RWPE1 (cell line): ENCODE data around the gene TIAM1.

ENCODE experiments used
- CTCF ChIA-PET: fragments of 350-600 bp; sonication (Branson Sonifier 250); formaldehyde crosslinking; extraction: SDS; loops from one replicate; lab custom pipeline; 2021; lab: Yijun Ruan, JAX
- POLR2A ChIA-PET: fragments of 400-600 bp; formaldehyde crosslinking; extraction: SDS; loops from one replicate; lab custom pipeline; 2020; ENCODE audit warnings: antibody characterized with exemption; ENCODE audit not compliant: low non-redundant PET; lab: Yijun Ruan, JAX
- DNase-seq: peaks from one replicate; pipeline ENCODE4 v3.0.0; 2012; ENCODE audit warnings: low spot score
- H3K27ac ChIP-seq: fragments of 450-650 bp; 2 replicates; pipeline ENCODE4 v1.5.1; 2017
- TF ChIP-seq, protein P1 (sequence below): fragments of 450-650 bp; conservative IDR thresholded peaks from 2 replicates; pipeline ENCODE4 v1.5.1; 2017; ENCODE audit warnings: low read depth, mild to moderate bottlenecking

The TIAM1 gene

DNA sequence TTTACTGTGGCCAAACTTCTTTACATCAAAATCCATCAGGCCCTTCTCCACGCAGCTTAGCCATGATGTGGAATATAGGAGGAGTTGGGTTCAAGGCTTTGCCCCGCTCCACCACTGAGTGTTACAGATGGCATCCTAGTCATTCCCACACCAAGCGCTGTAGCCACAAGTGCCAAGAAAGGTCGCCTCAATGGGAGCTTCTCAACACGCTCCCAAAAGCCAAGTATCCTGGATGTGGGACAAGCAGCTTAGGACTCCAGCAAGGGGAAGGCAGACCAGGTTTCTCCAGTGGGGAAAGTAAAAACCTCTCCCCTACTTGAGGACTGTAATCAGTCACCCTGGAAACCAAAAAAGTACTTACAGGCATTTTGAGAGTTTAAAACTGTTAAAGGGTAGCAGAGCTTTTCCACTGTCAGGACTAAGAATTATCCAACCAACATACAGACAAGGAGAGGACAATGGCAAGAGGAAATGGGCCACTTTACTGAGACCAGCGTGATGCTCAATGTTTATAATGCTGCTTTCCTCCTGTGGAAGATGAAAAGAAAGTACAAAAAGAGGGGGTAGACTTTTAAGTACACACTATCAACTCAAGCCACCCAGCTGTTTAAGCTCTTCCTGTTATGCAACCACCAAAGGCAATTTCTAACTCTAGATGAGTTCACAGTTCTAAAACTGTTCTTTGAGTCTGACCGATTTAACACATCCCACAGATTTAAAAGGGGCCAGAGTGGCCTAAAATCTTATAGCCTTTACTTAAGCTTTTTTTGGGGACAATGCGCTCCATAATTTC lies 185.1 kb downstream of the TIAM1 start:
- CTCF ChIA-PET, result interaction anchor here (0.6 to 0.7 kb wide), 2 partner anchors 428 to 1585 kb away, joined by 3 to 4 read pairs; no protein-coding TSS in a partner anchor
- DNase-seq, result no peak
- TF ChIP-seq, protein P1, sequence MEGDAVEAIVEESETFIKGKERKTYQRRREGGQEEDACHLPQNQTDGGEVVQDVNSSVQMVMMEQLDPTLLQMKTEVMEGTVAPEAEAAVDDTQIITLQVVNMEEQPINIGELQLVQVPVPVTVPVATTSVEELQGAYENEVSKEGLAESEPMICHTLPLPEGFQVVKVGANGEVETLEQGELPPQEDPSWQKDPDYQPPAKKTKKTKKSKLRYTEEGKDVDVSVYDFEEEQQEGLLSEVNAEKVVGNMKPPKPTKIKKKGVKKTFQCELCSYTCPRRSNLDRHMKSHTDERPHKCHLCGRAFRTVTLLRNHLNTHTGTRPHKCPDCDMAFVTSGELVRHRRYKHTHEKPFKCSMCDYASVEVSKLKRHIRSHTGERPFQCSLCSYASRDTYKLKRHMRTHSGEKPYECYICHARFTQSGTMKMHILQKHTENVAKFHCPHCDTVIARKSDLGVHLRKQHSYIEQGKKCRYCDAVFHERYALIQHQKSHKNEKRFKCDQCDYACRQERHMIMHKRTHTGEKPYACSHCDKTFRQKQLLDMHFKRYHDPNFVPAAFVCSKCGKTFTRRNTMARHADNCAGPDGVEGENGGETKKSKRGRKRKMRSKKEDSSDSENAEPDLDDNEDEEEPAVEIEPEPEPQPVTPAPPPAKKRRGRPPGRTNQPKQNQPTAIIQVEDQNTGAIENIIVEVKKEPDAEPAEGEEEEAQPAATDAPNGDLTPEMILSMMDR, result no peak
- H3K27ac ChIP-seq, result no peak overlapping the region
- POLR2A ChIA-PET, result no interaction called here

DNA sequence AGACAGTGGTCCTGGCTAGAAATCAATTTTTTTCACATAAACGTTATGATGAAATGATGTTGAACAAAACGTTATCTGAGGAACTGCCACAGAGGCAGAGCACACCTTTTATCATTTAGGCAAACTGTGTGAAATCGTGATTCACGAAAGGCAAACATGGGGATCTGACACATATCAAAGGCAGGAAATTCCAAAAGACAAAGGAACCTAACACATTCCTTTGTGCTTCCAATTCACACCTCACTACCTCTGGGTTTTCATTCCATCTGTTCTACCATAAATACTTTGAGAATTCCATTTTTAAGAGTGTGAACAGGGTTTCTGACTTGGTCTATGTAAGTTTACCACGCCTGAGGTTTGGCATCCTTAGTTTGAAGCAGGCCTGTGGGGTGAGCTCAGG lies 186.3 kb downstream of the TIAM1 start:
- CTCF ChIA-PET, result interaction anchor here (0.6 kb wide), 1 partner anchor 25 kb away, joined by 3 read pairs; no protein-coding TSS in a partner anchor

DNA sequence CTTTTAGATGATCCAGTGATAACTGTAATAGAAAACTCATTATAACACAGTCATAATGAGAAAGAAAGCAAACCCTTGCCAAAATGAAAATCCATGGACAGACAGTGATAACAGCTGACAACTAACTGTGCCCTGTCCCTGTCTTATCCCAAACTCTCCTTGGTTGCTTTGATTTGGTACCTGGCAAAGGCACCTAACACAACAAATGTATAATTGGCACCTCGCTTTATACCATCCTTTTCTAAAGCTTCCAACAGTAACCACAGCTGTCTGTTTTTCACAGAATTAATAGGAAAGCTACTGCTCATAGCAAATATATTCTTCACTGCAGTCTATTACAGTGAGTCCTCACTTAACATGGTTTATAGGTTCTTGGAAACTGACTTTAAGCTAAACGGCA lies 187.4 kb downstream of the TIAM1 start:
- DNase-seq, result no peak
- CTCF ChIA-PET, result no interaction called here
- TF ChIP-seq, protein P1, result no peak
- POLR2A ChIA-PET, result no interaction called here
- no peak overlapping the region for H3K27ac ChIP-seq

More for the DNA sequence above, 186.3 kb downstream of the TIAM1 start:
- POLR2A ChIA-PET, result no interaction called here
- no peak overlapping the region for H3K27ac ChIP-seq
- TF ChIP-seq, protein P1, result no peak
- no peak for DNase-seq

DNA sequence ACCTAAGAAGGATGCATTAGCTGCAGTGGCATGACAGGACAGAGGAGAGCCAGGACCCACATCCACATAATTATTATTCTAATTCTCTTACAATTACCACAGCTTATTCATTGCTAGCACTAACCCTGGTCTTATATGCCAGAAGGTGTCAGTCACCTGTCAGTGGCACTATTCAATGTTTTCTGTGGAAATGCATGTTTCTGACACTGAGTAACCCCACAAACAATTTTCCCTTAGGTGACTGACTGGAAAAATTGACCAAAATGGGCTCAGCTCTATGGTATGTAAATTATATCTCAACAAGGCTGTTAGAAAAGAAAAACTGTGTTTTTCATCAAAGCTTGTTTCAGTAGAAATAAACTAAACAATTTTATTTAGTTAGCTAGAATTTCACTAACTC lies 187.9 kb downstream of the TIAM1 start:
- POLR2A ChIA-PET, result no interaction called here
- CTCF ChIA-PET, result no interaction called here
- no peak overlapping the region for H3K27ac ChIP-seq
- TF ChIP-seq, protein P1, result no peak
- no peak for DNase-seq

DNA sequence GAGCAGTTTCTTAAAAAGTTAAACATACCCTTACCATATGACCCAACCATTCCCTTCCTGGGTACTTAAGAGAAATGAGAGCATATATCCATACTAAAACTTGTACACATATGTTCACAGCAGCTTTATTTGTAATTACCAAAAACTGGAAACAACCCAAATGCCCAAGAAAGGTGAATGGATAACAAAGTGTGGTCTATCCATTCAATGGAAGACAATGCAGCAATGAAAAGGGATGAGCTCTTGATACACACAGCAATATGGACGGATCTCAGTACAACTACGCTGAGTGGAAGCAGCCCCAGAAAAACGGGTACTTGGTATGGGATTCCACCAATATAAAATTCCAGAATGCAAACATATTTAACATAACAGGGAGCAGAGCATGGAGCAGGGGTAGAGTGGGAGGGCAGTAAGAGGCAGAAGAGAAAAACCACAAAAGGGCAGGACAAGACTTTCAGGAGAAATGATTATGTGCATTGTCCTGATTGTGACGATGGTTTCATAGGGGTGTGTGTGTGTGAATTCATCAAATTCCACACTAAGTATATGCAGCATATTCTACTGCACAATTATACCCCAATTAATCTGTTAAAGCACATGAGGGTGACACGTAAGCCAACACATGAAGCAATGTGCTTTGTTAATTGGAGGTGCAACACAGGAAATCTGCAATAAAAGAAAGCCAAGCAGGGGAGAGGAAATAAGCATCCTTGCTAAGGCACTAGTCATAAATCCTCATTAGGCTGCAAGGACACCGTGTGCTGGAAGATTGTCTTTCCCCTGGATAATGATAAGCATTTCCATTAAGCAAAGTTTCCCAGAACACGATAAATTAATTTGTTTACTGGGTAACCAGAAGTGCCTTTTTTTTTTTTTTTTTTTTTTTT lies 192.7 kb downstream of the TIAM1 start:
- DNase-seq, result no peak
- no peak overlapping the region for H3K27ac ChIP-seq
- ChIA-PET CTCF (interaction anchor here (0.7 kb wide), 1 partner anchor 39 kb away, joined by 4 read pairs; no protein-coding TSS in a partner anchor), POLR2A (no interaction called here)
- TF ChIP-seq, protein P1, result no peak

DNA sequence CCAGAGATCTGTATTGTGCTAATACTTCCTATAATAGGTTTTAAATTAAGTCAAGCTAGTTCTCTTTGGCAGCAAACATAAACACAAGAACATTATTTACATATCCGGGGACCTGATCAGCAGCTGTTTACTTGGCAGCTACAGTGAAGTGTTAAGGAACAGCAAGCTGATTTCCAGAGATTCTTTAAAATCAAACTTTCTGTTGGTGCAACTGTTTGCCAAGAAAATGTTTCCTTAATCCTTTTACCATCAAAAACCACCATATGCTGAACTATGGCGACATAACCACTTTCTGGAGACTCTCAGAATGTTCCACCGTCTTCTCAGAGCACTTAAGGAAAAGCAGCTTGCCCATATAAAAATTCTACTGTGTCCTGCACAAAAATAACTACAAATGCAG lies 198.8 kb downstream of the TIAM1 start:
- POLR2A ChIA-PET, result no interaction called here
- TF ChIP-seq, protein P1, result no peak
- DNase-seq, result no peak
- CTCF ChIA-PET, result no interaction called here
- H3K27ac ChIP-seq, result no peak overlapping the region
